ENCODE measurements around the gene ERVK3-1.
"Not testable (repeated sequence)": the region's sequence is repeated elsewhere in the genome, so short reads cannot be mapped to it uniquely, and the experiment has no call there.

ERVK3-1 gene, protein sequence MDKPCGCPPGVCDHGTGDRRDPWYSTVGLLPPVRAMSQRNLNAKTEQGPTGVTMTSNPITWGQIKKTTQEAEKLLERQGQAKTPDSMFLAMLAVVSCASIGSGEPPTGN

DNA sequence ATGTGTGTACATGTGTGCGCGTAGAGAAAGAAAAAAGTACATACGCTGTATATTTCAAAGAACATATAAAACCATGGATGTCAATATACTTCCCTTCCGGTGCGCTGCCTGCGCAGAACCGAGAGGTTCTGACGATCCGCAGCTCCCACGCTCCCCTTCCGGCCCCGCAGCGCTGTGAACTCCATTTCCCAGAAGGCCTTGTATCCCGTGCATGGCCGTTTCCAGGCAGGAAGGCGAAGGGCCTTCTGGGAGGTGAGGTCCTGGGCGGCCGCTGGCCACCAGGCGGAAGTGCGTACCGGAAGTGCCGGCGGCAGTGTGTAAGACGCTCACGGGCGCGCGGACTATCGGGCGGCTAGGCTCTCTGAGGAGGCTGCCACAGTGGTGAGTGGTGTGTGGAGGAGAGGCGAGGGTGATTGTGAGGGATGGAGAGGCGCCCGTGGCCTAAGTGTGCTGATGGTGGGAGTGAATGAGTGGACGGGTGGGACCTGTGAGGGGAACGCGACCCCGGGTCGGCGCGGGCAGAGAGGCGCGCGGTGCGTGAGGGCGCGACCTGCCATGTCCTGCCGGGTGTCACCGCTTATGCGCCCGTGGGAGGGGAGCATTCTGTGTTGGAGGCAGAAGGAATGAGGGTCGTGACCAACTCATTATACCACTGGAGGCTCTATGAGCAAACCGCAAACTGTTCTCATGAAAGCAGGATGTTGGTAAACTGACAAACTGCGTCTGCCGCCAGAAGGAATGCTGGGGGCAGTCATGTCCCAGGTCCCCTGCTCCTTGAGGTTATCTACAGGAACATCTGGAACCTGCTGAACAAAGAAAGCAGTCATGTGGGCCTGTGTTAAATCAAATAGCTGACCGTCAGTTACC lies at the start of gene ERVK3-1:
ERVK3-1 (plus strand) TSS at position 313 of the 867 bp plus-strand sequence. CDS start 6,792 bp downstream, outside the sequence.
- DNase-seq (ENCODE audit: low read depth in 2 of 2, low spot score in 1 of 2): peak; percentile 85 to 89

DNA sequence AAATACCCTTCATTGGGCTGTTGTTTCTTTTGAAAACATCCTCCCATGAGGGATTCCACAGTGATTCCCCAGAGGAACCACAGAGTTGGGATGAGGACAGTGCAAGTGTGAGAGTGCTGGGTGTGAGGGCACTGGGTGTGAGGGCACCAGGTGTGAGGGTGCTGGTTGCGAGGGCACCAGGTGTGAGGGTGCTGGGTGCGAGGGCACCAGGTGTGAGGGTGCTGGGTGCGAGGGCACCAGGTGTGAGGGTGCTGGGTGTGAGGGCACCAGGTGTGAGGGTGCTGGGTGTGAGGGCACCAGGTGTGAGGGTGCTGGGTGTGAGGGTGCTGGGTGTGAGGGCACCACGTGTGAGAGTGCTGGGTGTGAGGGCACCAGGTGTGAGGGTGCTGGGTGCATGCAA lies 46.9 kb upstream of the ERVK3-1 start:
- DNase-seq (ENCODE audit: low read depth in 2 of 2, low spot score in 1 of 2): not testable (repeated sequence)

DNA sequence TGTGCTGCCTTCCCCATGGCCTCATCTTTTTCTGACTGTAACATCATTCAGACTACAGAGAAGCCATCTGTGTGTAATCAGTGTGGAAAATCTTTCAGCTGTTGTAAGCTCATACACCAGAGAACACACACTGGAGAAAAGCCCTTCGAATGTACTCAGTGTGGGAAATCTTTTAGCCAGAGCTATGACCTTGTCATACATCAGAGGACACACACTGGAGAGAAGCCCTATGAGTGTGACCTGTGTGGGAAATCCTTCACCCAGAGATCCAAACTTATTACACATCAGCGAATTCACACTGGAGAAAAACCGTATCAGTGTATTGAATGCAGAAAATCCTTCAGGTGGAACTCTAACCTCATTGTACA lies 43.6 kb upstream of the ERVK3-1 start:
- DNase-seq (ENCODE audit: low read depth in 2 of 2, low spot score in 1 of 2): no peak

DNA sequence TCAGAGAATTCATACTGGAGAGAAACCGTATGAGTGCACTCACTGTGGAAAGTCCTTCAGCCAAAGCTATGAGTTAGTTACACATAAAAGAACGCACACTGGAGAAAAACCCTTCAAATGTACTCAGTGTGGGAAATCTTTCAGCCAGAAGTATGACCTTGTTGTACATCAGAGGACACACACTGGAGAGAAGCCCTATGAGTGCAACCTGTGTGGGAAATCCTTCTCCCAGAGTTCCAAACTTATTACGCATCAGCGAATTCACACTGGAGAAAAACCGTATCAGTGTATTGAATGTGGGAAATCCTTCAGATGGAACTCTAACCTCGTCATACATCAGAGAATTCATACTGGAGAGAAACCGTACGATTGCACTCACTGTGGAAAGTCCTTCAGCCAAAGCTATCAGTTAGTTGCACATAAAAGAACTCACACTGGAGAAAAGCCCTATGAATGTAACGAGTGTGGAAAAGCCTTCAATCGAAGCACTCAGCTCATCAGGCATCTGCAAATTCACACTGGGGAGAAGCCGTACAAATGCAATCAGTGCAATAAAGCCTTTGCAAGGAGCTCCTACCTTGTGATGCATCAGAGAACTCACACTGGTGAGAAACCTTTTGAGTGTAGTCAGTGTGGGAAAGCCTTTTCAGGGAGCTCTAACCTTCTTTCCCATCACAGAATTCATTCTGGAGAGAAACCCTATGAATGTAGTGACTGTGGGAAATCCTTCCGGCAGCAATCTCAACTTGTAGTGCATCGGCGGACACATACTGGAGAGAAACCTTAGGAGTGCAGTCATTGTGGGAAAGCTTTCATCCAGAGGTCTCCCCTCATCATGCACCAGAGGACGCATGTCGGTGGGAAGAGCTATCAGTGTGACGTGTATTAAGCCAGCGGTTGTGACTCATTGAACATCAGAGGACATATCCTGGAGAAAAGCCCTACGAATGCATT lies 42.9 kb upstream of the ERVK3-1 start:
- no peak for DNase-seq (ENCODE audit: low read depth in 2 of 2, low spot score in 1 of 2)

DNA sequence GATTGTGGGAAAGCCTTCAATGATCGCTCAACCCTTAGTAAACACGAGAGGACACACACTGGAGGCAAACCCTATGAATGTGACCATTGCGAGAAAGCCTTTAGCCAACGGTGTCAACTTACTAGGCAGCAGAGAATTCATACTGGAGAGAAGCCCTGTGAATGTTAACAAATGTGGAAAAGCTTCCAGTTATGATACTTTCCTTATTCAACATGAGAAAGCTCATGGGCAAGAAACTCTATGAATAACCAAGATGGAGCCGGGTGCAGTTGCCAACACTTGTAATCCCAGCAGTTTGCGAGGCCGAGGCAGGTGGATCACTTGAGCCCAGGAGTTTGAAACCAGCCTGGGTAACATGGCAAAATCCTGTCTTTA lies 42.3 kb upstream of the ERVK3-1 start:
- no peak for DNase-seq (ENCODE audit: low read depth in 2 of 2, low spot score in 1 of 2)

DNA sequence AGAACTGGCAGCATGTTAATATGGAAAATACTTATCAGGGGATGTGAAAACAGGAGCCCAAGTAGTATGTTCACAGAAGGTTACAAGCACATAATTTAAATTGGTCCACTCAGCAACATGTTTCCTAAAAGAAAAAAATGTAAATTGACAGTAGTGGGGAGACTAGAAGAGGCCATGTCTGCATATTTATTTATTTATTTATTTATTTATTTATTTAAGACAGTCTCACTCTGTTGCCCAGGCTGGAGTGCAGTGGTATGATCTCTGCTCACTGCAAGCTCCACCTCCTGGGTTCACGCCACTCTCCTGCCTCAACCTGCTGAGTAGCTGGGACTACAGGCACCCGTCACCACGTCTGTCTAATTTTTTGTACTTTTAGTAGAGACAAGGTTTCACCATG lies 40.1 kb upstream of the ERVK3-1 start:
- no peak for DNase-seq (ENCODE audit: low read depth in 2 of 2, low spot score in 1 of 2)

DNA sequence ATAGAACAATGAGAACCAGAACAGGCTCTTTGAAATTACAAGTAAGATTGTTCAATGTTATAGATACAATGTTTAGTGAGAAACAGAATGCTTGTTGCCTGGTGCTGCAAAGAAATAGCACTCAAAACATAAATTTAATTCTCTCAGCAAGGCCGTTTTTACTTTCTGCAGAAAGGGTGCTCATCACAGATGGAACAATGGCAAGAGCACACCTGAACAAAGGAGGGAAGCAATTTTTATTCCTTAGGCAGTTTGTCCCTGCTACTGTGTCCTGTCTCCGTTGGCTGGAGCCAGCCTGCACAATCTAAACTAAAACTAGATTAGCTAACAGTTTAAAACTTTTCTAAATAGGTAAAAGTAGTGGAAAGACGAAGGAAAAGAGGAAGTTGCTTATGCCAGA lies 36.8 kb upstream of the ERVK3-1 start:
- DNase-seq (ENCODE audit: low read depth in 2 of 2, low spot score in 1 of 2): no peak

DNA sequence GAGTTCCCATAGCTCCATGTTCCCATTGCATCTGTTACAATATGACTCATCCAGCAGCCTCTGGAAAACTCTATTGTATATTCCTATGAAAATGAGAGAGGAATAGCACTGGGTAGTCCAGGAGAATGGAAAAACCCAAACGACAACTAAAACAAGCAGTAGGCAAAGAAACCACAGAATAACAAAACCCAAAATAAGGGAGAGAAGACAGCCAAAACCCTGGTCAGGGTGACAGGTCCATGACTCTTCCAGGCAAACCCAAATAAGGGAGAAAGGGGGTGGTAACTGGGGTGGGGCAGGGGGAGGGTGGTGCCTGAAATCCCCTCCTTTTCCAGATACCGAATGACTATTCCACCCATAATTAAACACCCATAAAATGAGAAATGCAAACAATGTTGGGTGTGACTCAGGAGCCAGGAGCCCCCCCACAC lies 30.4 kb upstream of the ERVK3-1 start:
- DNase-seq (ENCODE audit: low read depth in 2 of 2, low spot score in 1 of 2): no peak

DNA sequence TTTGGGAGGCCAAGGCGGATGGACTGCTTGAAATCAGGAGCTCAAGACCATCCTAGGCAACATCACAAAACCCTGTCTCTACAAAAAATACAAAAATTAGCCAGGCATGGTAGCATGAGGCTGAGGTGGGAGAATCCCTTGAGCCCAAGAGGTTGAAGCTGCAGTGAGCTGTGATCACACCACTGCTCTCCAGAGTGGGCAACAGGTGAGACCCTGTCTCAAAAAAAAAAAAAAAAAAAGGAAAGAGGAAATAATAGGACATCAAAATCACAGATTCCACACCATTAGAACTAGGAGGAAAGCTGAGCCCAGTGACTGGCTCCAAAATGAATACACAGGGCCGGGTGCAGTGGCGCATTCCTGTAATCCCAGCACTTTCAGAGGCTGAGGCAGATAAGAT lies 29.6 kb upstream of the ERVK3-1 start:
- no peak for DNase-seq (ENCODE audit: low read depth in 2 of 2, low spot score in 1 of 2)

DNA sequence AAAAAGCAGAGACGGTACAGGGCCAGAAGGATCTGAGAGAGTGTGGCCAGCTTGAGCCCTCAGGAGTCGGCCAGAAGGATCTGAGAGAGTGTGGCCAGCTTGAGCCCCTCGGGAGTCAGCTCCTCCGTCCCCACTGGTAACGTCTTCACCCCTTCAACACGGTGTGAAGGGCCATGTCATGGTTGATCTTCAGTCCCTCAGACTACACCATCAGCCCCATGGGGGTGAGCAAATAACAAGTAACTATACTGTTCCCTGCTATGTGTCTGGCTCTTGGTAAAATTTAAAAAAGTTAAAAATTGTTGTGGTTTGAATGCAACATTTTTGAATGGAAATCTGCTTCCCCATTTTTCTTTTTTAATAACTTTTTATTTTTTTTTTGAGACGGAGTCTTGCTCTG lies 28.0 kb upstream of the ERVK3-1 start:
- DNase-seq (ENCODE audit: low read depth in 2 of 2, low spot score in 1 of 2): no peak

DNA sequence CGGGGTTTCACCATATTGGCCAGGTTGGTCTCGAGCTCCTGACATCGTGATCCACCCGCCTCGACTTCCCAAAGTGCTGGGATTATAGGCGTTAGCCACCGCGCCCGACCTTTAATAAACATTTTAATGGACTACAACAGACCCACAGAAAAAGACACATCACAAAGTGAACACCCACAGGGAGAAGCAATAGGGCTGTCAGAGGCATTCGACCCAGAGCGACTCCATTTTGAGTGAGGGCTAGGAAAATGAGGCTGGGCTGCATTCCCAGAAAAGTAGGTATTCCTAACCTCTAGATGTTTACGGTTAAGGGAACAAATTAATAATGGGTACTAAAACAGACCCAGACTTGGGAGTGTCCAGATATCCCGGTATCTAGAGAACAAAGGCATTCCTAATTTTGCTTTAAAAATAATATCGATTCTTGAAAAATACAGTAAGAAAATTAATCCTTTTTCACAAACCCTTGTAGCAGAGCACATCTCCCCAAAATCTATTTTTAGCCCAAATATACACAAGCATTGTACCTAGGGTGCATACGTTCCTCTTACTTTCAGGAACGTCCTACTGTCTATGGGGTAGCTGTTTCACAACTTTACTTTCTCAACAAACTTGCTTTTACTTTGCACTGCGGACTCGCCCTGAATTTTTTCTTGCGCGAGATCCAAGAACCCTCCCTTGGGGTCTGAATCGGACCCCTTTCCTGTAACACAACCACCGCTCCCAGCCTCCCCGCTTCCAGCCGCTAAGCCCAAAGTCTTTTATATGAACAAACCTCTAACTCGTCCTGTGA lies 27.2 kb upstream of the ERVK3-1 start:
- DNase-seq (ENCODE audit: low read depth in 2 of 2, low spot score in 1 of 2): no peak

DNA sequence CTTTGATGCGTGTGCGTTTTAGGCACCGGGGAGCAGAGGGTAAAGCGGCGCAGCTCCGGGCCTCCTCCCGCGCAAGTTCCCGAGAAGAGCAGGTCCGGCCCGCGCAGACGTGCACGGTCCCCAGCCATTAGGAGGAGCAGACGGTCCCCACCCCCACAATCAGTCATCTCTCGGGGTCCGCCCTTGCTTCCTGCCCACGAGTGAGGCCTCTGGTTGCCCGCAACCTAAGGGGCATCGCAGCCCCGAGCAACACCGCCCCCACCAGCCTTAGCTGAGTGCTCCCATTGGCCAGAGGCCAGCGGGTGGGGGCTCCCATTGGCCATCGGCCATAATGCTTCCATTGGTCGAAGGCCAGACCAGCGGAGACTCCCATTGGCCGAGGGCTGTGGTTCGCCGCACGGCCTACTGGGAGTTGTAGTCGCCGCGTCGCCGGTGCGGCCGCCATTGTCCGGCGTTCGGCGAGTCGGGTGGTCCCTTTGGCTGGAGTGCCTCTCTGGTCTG lies 26.6 kb upstream of the ERVK3-1 start, which contains the start of gene ZNF8:
ZNF8 (plus strand) TSS at position 415 of the 501 bp plus-strand sequence. CDS start 127 bp downstream, outside the sequence.
- DNase-seq (ENCODE audit: low read depth in 2 of 2, low spot score in 1 of 2): peak; percentile 93 to 96

DNA sequence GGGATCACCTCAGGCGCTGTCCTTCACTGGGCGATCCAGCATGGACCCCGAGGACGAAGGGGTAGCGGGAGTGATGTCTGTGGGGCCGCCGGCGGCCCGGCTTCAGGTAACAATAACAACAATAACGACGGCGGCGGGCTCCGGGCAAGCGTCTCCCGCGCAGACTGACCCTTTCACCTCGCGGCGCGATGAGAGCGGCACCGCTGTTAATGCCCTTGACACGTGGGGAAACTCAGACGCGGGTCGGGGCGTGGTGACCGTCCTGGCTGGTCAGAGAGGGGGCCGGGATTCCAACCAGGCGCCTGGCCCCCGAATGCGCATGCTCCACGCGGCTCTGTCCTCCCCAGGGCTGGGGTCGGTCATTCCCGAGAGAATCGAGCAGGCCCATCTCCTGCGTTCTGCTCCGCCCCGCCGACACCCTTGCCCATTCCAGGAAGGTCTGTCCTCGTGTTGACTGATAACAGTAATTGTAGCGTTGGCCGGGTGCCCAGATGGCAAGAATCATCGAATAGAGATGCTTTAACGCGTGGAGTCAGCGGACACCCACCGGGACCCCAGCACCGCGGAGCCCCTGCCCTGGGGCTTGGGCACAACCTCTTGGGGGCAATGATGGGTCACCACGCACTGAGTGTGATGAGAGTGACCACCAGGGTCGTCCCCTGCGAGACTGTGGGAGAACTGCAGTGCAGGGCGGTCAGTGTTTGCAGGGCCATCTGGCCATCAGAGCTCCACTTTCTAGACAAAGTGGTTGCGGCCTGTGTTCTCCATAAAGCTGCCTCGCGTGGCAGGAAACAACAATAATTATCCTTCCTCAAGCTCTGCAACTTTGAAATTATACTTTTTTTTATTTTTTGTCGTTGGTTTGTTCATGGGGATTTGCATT lies 25.9 kb upstream of the ERVK3-1 start:
- DNase-seq (ENCODE audit: low read depth in 2 of 2, low spot score in 1 of 2): peak in 1 of 2 donors; percentile 15

DNA sequence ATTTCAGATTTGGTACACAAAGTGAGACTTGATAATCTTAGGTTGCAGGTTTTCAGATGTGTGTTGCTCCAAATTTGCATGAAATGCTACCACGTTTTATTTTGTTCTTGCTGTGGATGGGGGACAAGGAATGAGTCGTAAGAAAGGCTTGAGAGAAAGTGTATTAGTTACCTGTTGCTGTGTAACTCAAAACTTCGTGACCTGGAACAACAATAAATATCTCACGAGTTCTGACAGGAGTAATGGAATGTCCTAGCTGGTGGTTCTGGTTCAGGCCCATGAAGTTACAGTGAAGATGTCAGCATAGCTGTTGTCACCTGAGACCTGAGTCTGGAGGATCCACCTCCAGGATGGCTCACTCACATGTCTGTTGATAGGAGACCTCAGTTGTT lies 25.3 kb upstream of the ERVK3-1 start:
- no peak for DNase-seq (ENCODE audit: low read depth in 2 of 2, low spot score in 1 of 2)

DNA sequence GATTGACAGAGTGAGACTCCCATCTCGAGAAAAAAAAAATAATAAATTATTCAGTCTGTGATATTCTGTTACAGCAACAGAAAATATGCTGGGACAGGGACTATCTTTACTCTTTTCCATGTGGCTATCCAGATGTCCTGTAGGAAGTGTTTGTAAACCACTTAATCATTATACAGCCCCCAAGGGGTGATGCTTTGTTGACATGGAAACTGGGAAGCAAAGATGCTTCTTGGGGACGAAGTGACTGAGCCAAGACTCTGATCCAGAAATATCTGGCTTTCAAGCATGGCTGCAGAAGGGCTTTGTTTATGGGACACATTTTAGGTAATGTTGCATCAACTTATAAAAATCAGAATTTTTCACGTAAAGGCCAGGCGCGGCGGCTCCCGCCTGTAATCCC lies 21.0 kb upstream of the ERVK3-1 start:
- no peak for DNase-seq (ENCODE audit: low read depth in 2 of 2, low spot score in 1 of 2)

DNA sequence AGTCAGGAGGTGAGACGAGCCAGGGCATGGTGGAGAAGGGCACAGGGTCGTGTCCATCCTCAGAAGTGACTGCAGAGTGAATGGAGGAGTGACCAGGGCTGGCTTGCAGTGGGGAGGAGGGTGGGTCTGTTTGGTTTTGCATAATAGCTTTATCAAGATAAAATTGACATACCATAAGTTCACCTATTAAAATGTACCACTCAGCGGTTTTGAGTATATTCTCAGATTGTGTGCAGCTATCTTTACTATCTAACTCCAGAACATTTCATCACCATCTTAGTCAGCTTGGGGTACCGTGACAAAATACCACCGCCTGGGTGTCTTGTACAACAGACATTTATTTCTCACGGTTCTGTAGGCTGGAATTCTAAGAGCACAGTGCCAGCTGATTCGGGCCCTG lies 13.2 kb upstream of the ERVK3-1 start:
- DNase-seq (ENCODE audit: low read depth in 2 of 2, low spot score in 1 of 2): no peak

DNA sequence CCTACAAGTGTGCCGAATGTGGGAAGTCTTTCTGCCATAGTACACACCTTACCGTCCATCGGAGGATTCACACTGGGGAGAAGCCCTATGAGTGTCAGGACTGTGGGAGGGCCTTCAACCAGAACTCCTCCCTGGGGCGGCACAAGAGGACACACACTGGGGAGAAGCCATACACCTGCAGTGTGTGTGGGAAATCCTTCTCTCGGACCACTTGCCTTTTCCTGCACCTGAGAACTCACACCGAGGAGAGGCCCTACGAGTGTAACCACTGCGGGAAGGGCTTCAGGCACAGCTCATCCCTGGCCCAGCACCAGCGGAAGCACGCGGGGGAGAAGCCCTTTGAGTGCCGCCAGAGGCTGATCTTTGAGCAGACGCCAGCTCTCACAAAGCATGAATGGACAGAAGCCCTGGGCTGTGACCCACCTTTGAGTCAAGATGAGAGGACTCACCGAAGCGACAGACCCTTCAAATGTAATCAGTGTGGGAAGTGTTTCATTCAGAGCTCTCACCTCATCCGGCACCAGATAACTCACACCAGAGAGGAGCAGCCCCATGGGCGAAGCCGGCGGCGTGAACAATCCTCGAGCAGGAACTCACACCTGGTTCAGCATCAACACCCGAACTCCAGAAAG lies 10.3 kb upstream of the ERVK3-1 start:
- DNase-seq (ENCODE audit: low read depth in 2 of 2, low spot score in 1 of 2): no peak

DNA sequence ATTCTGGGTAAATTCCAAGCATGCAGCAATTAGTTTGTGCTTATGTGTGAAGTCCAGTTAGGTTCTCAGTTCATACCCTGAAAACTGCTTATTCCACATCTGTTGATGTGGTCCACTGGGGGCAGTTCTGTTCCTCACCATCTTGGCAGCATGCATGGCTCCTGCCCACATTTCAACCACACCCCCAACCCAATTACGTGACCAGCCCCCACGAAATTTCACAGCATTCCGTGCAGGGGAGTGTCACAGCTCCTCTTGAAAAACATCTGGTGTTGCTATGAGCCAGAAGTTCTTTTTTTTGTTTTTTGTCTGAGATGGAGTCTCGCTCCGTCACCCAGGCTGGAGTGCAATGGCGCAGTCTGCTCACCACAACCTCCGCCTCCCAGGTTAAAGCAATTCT lies 9.1 kb upstream of the ERVK3-1 start:
- no peak for DNase-seq (ENCODE audit: low read depth in 2 of 2, low spot score in 1 of 2)

DNA sequence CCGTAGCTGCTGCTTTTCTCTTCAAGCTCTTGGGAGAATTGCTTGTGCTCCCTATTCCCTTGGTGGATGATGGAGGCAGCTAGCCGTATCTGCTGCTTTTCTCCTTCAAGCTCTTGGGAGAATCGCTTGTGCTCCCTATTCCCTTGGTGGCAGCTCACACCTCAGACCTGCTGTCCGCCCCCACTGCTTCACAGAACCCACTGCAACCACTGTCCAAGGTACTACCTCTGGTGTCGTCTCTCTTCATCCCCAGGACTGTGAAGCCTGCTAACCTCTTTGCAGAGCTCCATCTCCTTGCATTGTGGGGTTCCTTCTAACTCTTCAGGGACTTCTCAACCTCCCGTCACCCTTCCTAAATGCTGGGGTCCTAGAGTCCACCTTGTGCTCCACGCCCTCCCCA lies 4.6 kb upstream of the ERVK3-1 start:
- DNase-seq (ENCODE audit: low read depth in 2 of 2, low spot score in 1 of 2): no peak

Measured in stimulated activated CD8-positive, alpha-beta memory T cell treated with anti-CD3 and anti-CD28 coated beads, Interleukin-4, amount 100 ng/mL, for 1 hour (primary cell).